ENCODE measurements around the gene RNF144A. TPM values are rescaled to one million over a fixed set of nuclear protein-coding genes. Genes with fewer than 3 reads are reported as not detected.

The RNF144A gene
- total RNA-seq, 1 donor from 2014 or later, result 34.7 TPM

- intact Hi-C loops (cut with micrococcal nuclease), result loop anchor here (5.0 kb wide), 1 partner anchor 48 kb away; no protein-coding TSS in a partner anchor
These were observed 28.0 kb downstream of the RNF144A start for GRCh38 chr2:6945087-6945813.

GRCh38 chr2:6945821-6946220 is 28.6 kb downstream of the RNF144A start:
- intact Hi-C loops (cut with micrococcal nuclease), result loop anchor here (5.0 kb wide), 1 partner anchor 49 kb away; no protein-coding TSS in a partner anchor

- intact Hi-C loops (cut with micrococcal nuclease), result loop anchor here (5.0 kb wide), 1 partner anchor 49 kb away; no protein-coding TSS in a partner anchor
These were observed 29.5 kb downstream of the RNF144A start for GRCh38 chr2:6946722-6947121.

- intact Hi-C loops (cut with micrococcal nuclease), result loop anchor here (5.0 kb wide), 1 partner anchor 51 kb away; no protein-coding TSS in a partner anchor
These were observed 30.9 kb downstream of the RNF144A start for GRCh38 chr2:6947929-6948676.

GRCh38 chr2:6948677-6949351 is 31.6 kb downstream of the RNF144A start:
- intact Hi-C loops (cut with micrococcal nuclease), result loop anchor here (5.0 kb wide), 1 partner anchor 52 kb away; no protein-coding TSS in a partner anchor

GRCh38 chr2:6951046-6951445 is 33.8 kb downstream of the RNF144A start:
- intact Hi-C loops (cut with micrococcal nuclease), result no loop called here

- intact Hi-C loops (cut with micrococcal nuclease), result no loop called here
These were observed 34.9 kb downstream of the RNF144A start for GRCh38 chr2:6952101-6952500.

GRCh38 chr2:6954586-6954985 is 37.4 kb downstream of the RNF144A start:
- intact Hi-C loops (cut with micrococcal nuclease), result no loop called here

GRCh38 chr2:6955511-6956136 is 38.4 kb downstream of the RNF144A start:
- intact Hi-C loops (cut with micrococcal nuclease), result no loop called here

GRCh38 chr2:6956566-6956965 is 39.4 kb downstream of the RNF144A start:
- intact Hi-C loops (cut with micrococcal nuclease), result no loop called here

GRCh38 chr2:6957031-6957714 is 40.0 kb downstream of the RNF144A start:
- intact Hi-C loops (cut with micrococcal nuclease), result no loop called here

GRCh38 chr2:6957910-6958615 is 40.9 kb downstream of the RNF144A start:
- intact Hi-C loops (cut with micrococcal nuclease), result no loop called here

GRCh38 chr2:6958616-6959235 is 41.5 kb downstream of the RNF144A start:
- intact Hi-C loops (cut with micrococcal nuclease), result no loop called here

- intact Hi-C loops (cut with micrococcal nuclease), result no loop called here
These were observed 42.5 kb downstream of the RNF144A start for GRCh38 chr2:6959751-6960150.

- intact Hi-C loops (cut with micrococcal nuclease), result no loop called here
These were observed 43.4 kb downstream of the RNF144A start for GRCh38 chr2:6960659-6961058.

- intact Hi-C loops (cut with micrococcal nuclease), result no loop called here
These were observed 46.5 kb downstream of the RNF144A start for GRCh38 chr2:6963727-6964126.

GRCh38 chr2:6965071-6965795 is 48.0 kb downstream of the RNF144A start:
- intact Hi-C loops (cut with micrococcal nuclease), result no loop called here

GRCh38 chr2:6966446-6966940 is 49.3 kb downstream of the RNF144A start:
- intact Hi-C loops (cut with micrococcal nuclease), result no loop called here

- intact Hi-C loops (cut with micrococcal nuclease), result no loop called here
These were observed 50.1 kb downstream of the RNF144A start for GRCh38 chr2:6967301-6967700.
